Measurements from ENCODE around the gene KRTAP12-3. TPM values are rescaled to one million over a fixed set of nuclear protein-coding genes. Genes with fewer than 3 reads are reported as not detected.
"Not testable (repeated sequence)": the region's sequence is repeated elsewhere in the genome, so short reads cannot be mapped to it uniquely, and the experiment has no call there.

KRTAP12-3 gene
- total RNA-seq, 1 donor from 2014 or later = not detected

DNA sequence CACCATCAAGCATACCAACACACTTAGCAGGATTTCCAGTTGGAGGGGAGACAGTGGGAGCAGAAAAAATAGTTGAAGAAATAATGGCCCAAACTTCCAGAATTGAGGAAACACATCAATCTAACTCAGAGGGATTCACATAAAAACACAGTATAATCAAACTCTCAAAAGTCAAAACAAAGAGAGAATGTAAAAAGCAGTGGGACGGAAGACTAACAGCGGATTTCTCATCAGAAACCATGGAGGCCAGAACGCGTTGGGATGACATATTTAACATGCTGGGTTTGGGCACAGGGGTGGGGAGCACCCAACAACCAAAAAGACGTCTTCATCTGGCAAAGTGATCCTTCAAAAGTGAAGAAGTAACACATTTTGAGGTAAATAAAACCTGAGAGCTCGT is 37.8 kb upstream of the KRTAP12-3 start:
- TF ChIP-seq, protein P1, sequence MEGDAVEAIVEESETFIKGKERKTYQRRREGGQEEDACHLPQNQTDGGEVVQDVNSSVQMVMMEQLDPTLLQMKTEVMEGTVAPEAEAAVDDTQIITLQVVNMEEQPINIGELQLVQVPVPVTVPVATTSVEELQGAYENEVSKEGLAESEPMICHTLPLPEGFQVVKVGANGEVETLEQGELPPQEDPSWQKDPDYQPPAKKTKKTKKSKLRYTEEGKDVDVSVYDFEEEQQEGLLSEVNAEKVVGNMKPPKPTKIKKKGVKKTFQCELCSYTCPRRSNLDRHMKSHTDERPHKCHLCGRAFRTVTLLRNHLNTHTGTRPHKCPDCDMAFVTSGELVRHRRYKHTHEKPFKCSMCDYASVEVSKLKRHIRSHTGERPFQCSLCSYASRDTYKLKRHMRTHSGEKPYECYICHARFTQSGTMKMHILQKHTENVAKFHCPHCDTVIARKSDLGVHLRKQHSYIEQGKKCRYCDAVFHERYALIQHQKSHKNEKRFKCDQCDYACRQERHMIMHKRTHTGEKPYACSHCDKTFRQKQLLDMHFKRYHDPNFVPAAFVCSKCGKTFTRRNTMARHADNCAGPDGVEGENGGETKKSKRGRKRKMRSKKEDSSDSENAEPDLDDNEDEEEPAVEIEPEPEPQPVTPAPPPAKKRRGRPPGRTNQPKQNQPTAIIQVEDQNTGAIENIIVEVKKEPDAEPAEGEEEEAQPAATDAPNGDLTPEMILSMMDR (IDR thresholded peaks at IDR 0.05; ENCODE audit: unreplicated experiment) = no peak
- peaks cover 42% of the 10 kb centered on the region for H3K9me3 Mint-ChIP-seq (ENCODE audit: low read depth)

DNA sequence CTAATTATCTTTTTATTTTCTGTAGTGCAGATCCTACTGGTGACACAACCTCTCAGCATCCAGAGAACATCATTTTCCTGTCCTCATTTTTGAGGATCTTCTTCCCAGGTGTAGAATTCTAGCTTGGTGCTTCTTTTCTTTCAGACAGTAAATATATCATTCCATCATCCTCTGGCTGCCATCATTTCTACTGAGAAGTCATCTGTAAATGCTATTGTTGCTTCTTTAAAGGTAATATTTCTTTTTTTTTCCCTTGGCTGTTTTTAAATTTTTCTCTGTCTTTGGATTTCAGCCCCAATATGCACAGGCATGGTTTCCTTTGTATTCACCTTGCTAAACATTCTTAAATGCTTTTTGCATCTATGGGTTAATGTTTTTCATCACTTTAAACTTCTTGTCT is 34.2 kb upstream of the KRTAP12-3 start:
- Mint-ChIP-seq H3K27me3 (no peaks in the 10 kb centered on the region), H3K4me3 (ENCODE audit: low read depth) (no peak overlapping the region), H3K27ac (no peak overlapping the region), H3K36me3 (ENCODE audit: insufficient read depth) (peaks cover 5% of the 10 kb centered on the region), H3K9me3 (ENCODE audit: low read depth) (peaks cover 44% of the 10 kb centered on the region), H3K4me1 (ENCODE audit: low read depth) (no peaks in the 10 kb centered on the region)
- no peak for DNase-seq (ENCODE audit: low spot score, unreplicated experiment)
- TF ChIP-seq, protein P1 (IDR thresholded peaks at IDR 0.05; ENCODE audit: unreplicated experiment) = no peak

More for the DNA sequence above, 37.8 kb upstream of the KRTAP12-3 start:
- Mint-ChIP-seq H3K27ac (no peak overlapping the region), H3K36me3 (ENCODE audit: insufficient read depth) (peaks cover 5% of the 10 kb centered on the region), H3K4me1 (ENCODE audit: low read depth) (no peaks in the 10 kb centered on the region), H3K27me3 (no peaks in the 10 kb centered on the region), H3K4me3 (ENCODE audit: low read depth) (no peak overlapping the region)
- DNase-seq (ENCODE audit: low spot score, unreplicated experiment) = no peak

DNA sequence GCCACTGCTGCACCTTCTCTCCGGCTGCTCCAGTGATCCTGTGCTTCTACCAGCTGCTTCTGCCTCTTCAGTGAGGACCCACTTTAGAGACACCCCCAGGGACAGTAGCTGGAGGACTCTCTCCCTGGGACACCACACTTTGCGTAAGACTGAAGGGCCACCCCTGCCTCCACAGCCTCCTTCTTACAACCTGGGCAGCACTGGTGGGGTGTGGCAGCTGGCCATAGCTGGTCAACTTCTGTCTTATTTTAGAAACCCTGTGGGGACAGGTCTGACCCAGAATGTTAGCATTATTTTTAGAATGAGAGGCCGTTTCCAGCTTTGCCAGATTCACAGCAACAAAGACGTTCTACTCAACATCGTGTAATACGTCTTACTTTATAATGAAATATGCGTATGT is 32.0 kb upstream of the KRTAP12-3 start:
- no peak for DNase-seq (ENCODE audit: low spot score, unreplicated experiment)
- peaks cover 34% of the 10 kb centered on the region for H3K9me3 Mint-ChIP-seq (ENCODE audit: low read depth)
- TF ChIP-seq, protein P1 (IDR thresholded peaks at IDR 0.05; ENCODE audit: unreplicated experiment) = no peak
- H3K27me3 Mint-ChIP-seq = no peaks in the 10 kb centered on the region
- no peak overlapping the region for H3K4me3 Mint-ChIP-seq (ENCODE audit: low read depth)
- no peak overlapping the region for H3K27ac Mint-ChIP-seq
- H3K36me3 Mint-ChIP-seq (ENCODE audit: insufficient read depth) = peaks cover 2% of the 10 kb centered on the region
- H3K4me1 Mint-ChIP-seq (ENCODE audit: low read depth) = no peaks in the 10 kb centered on the region

DNA sequence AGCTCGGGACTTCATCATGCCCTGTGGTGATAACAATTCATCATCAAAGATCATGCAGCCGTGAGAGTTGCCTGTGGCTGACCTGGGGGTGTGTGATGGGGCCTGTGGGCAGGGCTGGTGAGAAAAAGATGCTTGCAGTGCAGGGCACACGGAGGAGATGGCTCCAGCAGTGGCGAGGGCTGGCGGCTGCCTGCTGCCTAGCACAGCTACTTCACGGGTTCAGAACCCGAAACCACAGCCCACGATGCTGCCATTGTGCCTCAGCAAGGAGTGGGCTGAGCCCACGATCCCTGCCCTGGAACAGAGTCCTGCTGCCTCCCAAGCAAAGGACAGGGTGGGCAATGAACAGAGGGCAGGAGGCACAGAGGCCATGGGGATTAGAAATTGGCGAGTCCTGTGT is 31.5 kb upstream of the KRTAP12-3 start:
- peaks cover 2% of the 10 kb centered on the region for H3K36me3 Mint-ChIP-seq (ENCODE audit: insufficient read depth)
- peaks cover 37% of the 10 kb centered on the region for H3K9me3 Mint-ChIP-seq (ENCODE audit: low read depth)
- no peak overlapping the region for H3K27ac Mint-ChIP-seq
- no peaks in the 10 kb centered on the region for H3K4me1 Mint-ChIP-seq (ENCODE audit: low read depth)
- H3K27me3 Mint-ChIP-seq = no peaks in the 10 kb centered on the region
- H3K4me3 Mint-ChIP-seq (ENCODE audit: low read depth) = no peak overlapping the region
- TF ChIP-seq, protein P1 (IDR thresholded peaks at IDR 0.05; ENCODE audit: unreplicated experiment) = no peak
- no peak for DNase-seq (ENCODE audit: low spot score, unreplicated experiment)

DNA sequence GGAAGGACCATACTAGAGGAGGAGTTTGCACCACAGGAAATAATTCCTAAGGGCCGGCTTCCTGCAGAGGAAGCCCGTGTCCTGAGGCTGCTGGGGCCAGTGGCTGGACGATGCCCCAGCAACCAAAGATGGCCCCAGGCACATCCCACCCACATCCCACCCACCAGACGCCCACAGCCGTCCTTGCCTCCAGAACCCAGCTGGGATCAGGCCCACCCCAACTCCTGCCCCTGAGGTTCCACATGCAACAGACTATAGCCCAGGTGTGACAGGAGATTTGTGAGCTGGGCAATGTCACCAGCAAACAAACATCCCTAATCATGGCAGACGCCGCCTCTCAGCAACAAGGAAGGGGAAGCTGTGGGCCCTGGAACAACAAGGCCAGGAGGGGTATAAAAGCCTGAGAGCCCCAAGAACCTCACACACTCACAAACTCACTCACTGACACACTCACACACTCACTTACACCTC is 31.0 kb upstream of the KRTAP12-3 start, which contains the start of gene KRTAP10-9:
Gene KRTAP10-9 (plus strand): TSS at position 421 of the 471 bp plus-strand sequence. CDS start 79 bp downstream, outside the sequence.
- TF ChIP-seq, protein P1 (IDR thresholded peaks at IDR 0.05; ENCODE audit: unreplicated experiment) = no peak
- H3K36me3 Mint-ChIP-seq (ENCODE audit: insufficient read depth) = peaks cover 2% of the 10 kb centered on the region
- H3K9me3 Mint-ChIP-seq (ENCODE audit: low read depth) = peaks cover 38% of the 10 kb centered on the region
- DNase-seq (ENCODE audit: low spot score, unreplicated experiment) = no peak
- no peaks in the 10 kb centered on the region for H3K4me1 Mint-ChIP-seq (ENCODE audit: low read depth)
- H3K27me3 Mint-ChIP-seq = no peaks in the 10 kb centered on the region
- H3K4me3 Mint-ChIP-seq (ENCODE audit: low read depth) = no peak within 1 kb of the TSS
- H3K27ac Mint-ChIP-seq = no peak within 1 kb of the TSS

DNA sequence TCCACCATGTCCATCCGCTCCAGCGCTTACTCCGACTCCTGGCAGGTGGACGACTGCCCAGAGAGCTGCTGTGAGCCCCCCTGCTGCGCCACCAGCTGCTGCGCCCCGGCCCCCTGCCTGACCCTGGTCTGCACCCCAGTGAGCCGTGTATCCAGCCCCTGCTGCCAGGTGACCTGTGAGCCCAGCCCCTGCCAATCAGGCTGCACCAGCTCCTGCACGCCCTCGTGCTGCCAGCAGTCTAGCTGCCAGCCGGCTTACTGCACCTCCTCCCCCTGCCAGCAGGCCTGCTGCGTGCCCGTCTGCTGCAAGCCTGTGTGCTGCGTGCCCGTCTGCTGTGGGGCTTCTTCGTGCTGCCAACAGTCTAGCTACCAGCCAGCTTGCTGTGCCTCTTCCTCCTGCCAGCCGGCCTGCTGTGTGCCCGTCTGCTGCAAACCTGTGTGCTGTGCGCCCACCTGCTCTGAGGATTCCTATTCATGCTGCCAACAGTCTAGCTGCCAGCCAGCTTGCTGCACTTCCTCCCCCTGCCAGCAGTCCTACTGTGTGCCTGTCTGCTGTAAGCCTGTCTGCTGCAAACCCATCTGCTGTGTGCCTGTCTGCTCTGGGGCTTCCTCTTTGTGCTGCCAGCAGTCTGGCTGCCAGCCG is 30.4 kb upstream of the KRTAP12-3 start:
- H3K27ac Mint-ChIP-seq; DNase-seq (ENCODE audit: low spot score, unreplicated experiment); H3K27me3 Mint-ChIP-seq; H3K36me3 Mint-ChIP-seq (ENCODE audit: insufficient read depth); H3K4me1 Mint-ChIP-seq (ENCODE audit: low read depth); H3K4me3 Mint-ChIP-seq (ENCODE audit: low read depth): not testable (repeated sequence)
- H3K9me3 Mint-ChIP-seq (ENCODE audit: low read depth) = peaks cover 40% of the 10 kb centered on the region

DNA sequence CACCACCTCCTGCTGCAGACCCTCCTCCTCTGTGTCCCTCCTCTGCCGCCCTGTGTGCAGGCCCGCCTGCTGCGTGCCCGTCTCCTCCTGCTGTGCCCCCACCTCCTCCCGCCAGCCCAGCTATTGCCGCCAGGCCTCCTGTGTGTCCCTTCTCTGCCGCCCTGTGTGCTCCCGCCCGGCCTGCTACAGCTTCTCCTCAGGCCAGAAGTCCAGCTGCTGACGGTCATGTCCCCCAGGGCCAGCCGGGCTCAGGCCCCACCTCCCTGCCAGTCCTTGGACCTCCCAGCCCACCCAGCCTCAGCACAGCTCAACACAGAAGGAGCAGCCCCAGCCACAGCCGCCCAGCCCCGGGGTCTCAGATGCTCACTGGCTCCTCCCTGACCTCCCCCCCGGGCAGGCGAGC is 29.9 kb upstream of the KRTAP12-3 start:
- not testable (repeated sequence) for H3K27ac Mint-ChIP-seq; H3K4me1 Mint-ChIP-seq (ENCODE audit: low read depth); H3K36me3 Mint-ChIP-seq (ENCODE audit: insufficient read depth); H3K27me3 Mint-ChIP-seq; DNase-seq (ENCODE audit: low spot score, unreplicated experiment); H3K4me3 Mint-ChIP-seq (ENCODE audit: low read depth)
- peaks cover 34% of the 10 kb centered on the region for H3K9me3 Mint-ChIP-seq (ENCODE audit: low read depth)
